GM23338 (cell line): Measurements from ENCODE around the gene PIGC. TPM values are rescaled to one million over a fixed set of nuclear protein-coding genes. Genes with fewer than 3 reads are reported as not detected.
A peak's percentile ranks its signal among the peaks of the same experiment; 100 is the strongest.

ENCODE experiments used
- ATAC-seq: fragments of 200-7000 bp; cut with Tn5 transposase; 3 replicates; pipeline ENCODE4 v1.9.1; 2020
- DNase-seq: peaks from one replicate; pipeline ENCODE4 v3.0.0-alpha.2; 2015; ENCODE audit warnings: low spot score
- H2AFZ ChIP-seq: fragments of 200-600 bp; sonication (generic); 2 replicates; pipeline ENCODE4 v1.8.0; 2016; ENCODE audit warnings: antibody characterized with exemption, mild to moderate bottlenecking, moderate library complexity
- H3F3A ChIP-seq: fragments of 200-600 bp; sonication (generic); replicated peaks from 2 replicates; pipeline ENCODE4 v1.8.0; 2017; ENCODE audit warnings: antibody characterized with exemption, mixed run types, low read depth
- H3K27ac ChIP-seq: fragments of 200-600 bp; sonication (generic); 2 replicates; pipeline ENCODE4 v1.6.1; 2016; ENCODE audit warnings: low read depth
- H3K27me3 ChIP-seq: fragments of 200-600 bp; sonication (generic); 2 replicates; pipeline ENCODE4 v1.8.0; 2016; ENCODE audit warnings: mild to moderate bottlenecking, mixed run types, moderate library complexity; ENCODE audit not compliant: insufficient read depth
- H3K36me3 ChIP-seq: fragments of 200-600 bp; sonication (generic); 2 replicates; pipeline ENCODE4 v1.8.0; 2016; ENCODE audit warnings: mild to moderate bottlenecking; ENCODE audit not compliant: insufficient read depth
- H3K4me1 ChIP-seq: fragments of 200-600 bp; sonication (generic); 2 replicates; pipeline ENCODE4 v1.8.0; 2016; ENCODE audit warnings: mild to moderate bottlenecking, moderate library complexity; ENCODE audit not compliant: insufficient read depth
- H3K4me2 ChIP-seq: fragments of 200-600 bp; sonication (generic); 2 replicates; pipeline ENCODE4 v1.7.1; 2017; ENCODE audit warnings: mixed run types
- H3K4me3 ChIP-seq: fragments of 200-600 bp; sonication (generic); 2 replicates; pipeline ENCODE4 v1.6.1; 2016; ENCODE audit warnings: mixed run types
- H3K79me2 ChIP-seq: fragments of 200-600 bp; sonication (generic); replicated peaks from 2 replicates; pipeline ENCODE4 v1.8.0; 2017; ENCODE audit warnings: mild to moderate bottlenecking; ENCODE audit not compliant: insufficient read depth
- H3K9me2 ChIP-seq: fragments of 200-600 bp; sonication (generic); 2 replicates; pipeline ENCODE4 v1.8.0; 2017; ENCODE audit not compliant: insufficient read depth
- H4K20me1 ChIP-seq: fragments of 200-600 bp; sonication (generic); replicated peaks from 2 replicates; pipeline ENCODE4 v1.8.0; 2017; ENCODE audit warnings: mild to moderate bottlenecking; ENCODE audit not compliant: insufficient read depth
- H3K27ac Mint-ChIP-seq: 2 replicates; pipeline ENCODE4 v1.8.0; 2020; ENCODE audit warnings: inconsistent platforms, mild to moderate bottlenecking, moderate library complexity, mixed read lengths
- H3K27me3 Mint-ChIP-seq: 3 replicates; pipeline ENCODE4 v1.8.0; 2022; ENCODE audit warnings: low read depth, mild to moderate bottlenecking, moderate library complexity, mixed read lengths, inconsistent platforms; ENCODE audit not compliant: insufficient read depth, poor library complexity
- H3K36me3 Mint-ChIP-seq: 3 replicates; pipeline ENCODE4 v1.8.0; 2021; ENCODE audit warnings: low read depth, mild to moderate bottlenecking, inconsistent platforms, moderate library complexity, mixed read lengths
- H3K4me1 Mint-ChIP-seq: 3 replicates; pipeline ENCODE4 v1.8.0; 2020; ENCODE audit warnings: mild to moderate bottlenecking, inconsistent platforms, mixed read lengths
- H3K4me3 Mint-ChIP-seq: 3 replicates; pipeline ENCODE4 v1.8.0; 2021; ENCODE audit warnings: moderate library complexity, mild to moderate bottlenecking, inconsistent platforms, mixed read lengths
- H3K9me3 Mint-ChIP-seq: 3 replicates; pipeline ENCODE4 v1.8.0; 2020; ENCODE audit warnings: moderate library complexity, mild to moderate bottlenecking, inconsistent platforms, mixed read lengths
- CREB1 ChIP-seq: fragments of 250-450 bp; sonication (Bioruptor Pico); IDR thresholded peaks from 2 replicates; pipeline ENCODE4 v1.5.0; 2020; ENCODE audit warnings: low read depth, mild to moderate bottlenecking, moderate library complexity
- NANOG ChIP-seq: IDR thresholded peaks from 2 replicates; pipeline ENCODE4 v1.6.1; 2016; ENCODE audit warnings: antibody characterized with exemption, borderline replicate concordance
- polyA plus RNA-seq: library from polyadenylated mRNA; unstranded; fragments of >200 nt; fragmentation: Nextera tagmentation; extraction: Ambion mirVana; gene quantifications from 2 replicates; pipeline ENCODE4 v1.2.1, GENCODE V29; 2016
- total RNA-seq: library from RNA; depleted of rRNA; stranded (reverse); fragments of >200 nt; shearing (Covaris generic); gene quantifications from 2 replicates; pipeline ENCODE4 v1.2.3, GENCODE V29; 2014
- TF ChIP-seq, protein P1 (sequence below): fragments of 250-450 bp; sonication (Bioruptor Pico); IDR thresholded peaks from 2 replicates; pipeline ENCODE4 v1.5.0; 2020; ENCODE audit warnings: mild to moderate bottlenecking, moderate library complexity

PIGC gene
- total and polyA plus RNA-seq, 2 experiments from 2014 or later, result 22.5 to 28.1 TPM

DNA sequence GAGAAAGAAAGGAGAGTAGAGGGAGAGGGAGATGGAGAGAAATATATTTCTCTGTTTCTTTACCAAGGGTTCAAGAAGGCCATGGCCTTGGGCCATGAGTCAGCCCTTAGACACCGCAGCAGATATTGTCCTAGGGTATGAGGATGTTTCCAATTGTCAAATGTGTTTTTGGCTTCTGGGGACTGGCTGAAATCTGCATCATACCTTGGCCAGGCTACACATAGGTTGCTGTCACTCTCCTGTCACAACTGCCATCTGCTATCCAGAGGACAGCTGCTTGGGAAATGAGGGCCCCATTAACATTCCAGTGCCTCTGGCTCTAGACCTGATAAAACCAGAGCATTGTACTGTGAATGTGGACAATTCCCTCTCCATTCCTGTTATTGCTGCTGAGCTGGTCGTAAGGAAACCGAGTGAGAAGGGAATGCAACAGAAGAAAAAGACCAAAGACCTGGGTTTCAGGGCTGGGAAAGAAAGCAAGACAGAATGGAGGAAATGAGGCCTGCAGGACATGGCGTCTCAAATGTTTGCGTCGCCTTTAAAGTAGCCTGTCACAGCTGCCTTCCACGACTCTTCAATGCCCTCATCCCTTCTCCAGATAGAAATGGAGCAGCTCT is 8.8 kb upstream of the PIGC start (continued):
- TF ChIP-seq, protein P1, sequence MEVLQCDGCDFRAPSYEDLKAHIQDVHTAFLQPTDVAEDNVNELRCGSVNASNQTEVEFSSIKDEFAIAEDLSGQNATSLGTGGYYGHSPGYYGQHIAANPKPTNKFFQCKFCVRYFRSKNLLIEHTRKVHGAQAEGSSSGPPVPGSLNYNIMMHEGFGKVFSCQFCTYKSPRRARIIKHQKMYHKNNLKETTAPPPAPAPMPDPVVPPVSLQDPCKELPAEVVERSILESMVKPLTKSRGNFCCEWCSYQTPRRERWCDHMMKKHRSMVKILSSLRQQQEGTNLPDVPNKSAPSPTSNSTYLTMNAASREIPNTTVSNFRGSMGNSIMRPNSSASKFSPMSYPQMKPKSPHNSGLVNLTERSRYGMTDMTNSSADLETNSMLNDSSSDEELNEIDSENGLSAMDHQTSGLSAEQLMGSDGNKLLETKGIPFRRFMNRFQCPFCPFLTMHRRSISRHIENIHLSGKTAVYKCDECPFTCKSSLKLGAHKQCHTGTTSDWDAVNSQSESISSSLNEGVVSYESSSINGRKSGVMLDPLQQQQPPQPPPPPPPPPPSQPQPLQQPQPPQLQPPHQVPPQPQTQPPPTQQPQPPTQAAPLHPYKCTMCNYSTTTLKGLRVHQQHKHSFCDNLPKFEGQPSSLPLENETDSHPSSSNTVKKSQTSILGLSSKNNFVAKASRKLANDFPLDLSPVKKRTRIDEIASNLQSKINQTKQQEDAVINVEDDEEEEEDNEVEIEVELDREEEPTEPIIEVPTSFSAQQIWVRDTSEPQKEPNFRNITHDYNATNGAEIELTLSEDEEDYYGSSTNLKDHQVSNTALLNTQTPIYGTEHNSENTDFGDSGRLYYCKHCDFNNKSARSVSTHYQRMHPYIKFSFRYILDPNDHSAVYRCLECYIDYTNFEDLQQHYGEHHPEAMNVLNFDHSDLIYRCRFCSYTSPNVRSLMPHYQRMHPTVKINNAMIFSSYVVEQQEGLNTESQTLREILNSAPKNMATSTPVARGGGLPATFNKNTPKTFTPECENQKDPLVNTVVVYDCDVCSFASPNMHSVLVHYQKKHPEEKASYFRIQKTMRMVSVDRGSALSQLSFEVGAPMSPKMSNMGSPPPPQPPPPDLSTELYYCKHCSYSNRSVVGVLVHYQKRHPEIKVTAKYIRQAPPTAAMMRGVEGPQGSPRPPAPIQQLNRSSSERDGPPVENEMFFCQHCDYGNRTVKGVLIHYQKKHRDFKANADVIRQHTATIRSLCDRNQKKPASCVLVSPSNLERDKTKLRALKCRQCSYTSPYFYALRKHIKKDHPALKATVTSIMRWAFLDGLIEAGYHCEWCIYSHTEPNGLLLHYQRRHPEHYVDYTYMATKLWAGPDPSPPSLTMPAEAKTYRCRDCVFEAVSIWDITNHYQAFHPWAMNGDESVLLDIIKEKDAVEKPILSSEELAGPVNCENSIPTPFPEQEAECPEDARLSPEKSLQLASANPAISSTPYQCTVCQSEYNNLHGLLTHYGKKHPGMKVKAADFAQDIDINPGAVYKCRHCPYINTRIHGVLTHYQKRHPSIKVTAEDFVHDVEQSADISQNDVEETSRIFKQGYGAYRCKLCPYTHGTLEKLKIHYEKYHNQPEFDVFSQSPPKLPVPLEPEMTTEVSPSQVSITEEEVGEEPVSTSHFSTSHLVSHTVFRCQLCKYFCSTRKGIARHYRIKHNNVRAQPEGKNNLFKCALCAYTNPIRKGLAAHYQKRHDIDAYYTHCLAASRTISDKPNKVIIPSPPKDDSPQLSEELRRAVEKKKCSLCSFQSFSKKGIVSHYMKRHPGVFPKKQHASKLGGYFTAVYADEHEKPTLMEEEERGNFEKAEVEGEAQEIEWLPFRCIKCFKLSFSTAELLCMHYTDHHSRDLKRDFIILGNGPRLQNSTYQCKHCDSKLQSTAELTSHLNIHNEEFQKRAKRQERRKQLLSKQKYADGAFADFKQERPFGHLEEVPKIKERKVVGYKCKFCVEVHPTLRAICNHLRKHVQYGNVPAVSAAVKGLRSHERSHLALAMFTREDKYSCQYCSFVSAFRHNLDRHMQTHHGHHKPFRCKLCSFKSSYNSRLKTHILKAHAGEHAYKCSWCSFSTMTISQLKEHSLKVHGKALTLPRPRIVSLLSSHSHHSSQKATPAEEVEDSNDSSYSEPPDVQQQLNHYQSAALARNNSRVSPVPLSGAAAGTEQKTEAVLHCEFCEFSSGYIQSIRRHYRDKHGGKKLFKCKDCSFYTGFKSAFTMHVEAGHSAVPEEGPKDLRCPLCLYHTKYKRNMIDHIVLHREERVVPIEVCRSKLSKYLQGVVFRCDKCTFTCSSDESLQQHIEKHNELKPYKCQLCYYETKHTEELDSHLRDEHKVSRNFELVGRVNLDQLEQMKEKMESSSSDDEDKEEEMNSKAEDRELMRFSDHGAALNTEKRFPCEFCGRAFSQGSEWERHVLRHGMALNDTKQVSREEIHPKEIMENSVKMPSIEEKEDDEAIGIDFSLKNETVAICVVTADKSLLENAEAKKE (CRISPR knock-in tag), result no peak
- no peak for TF ChIP-seq NANOG

DNA sequence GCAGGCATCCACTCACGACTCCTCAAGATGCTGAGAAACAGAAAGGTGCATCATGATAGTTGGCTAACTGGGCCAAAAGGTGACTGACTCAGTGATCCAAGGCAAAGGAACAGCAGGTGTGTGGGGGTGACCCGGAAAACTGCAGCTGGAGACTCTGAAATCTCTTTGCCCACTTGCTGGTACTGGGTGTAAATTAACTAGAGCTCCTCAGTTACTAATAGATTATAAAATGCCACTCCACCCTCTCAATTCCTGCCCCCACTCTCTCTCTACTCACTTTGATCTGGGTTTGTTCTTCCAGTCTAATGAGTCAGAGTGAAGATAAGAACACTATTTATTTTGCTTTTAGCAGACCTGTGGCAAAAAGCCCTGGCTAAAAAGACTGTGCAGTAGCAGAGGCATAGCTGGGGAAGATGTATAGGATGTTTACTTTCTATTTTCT is 7.2 kb upstream of the PIGC start:
- H3K4me1 ChIP-seq, result no peaks in the 10 kb centered on the region; the same call in 1 of the 2 replicates
- H4K20me1 ChIP-seq, result no peaks in the 10 kb centered on the region
- Mint-ChIP-seq H3K4me3 (no peak overlapping the region), H3K9me3 (no peaks in the 10 kb centered on the region), H3K4me1 (0 out of 3 replicates have a peak, but pooled peaks cover 2% of the 10 kb centered on the region), H3K27ac (no peak overlapping the region), H3K27me3 (peaks cover 7% of the 10 kb centered on the region), H3K36me3 (no peaks in the 10 kb centered on the region; the same call in 2 of the 3 replicates)
- H3F3A ChIP-seq, result no peaks in the 10 kb centered on the region
- no peaks in the 10 kb centered on the region for H3K36me3 ChIP-seq
- no peaks in the 10 kb centered on the region for H3K79me2 ChIP-seq
- ATAC-seq (no peak), DNase-seq (no peak)
- H3K9me2 ChIP-seq, result peaks cover 11% of the 10 kb centered on the region; the same call in 1 of the 2 replicates
- no peak overlapping the region for H3K4me3 ChIP-seq
- H3K27ac ChIP-seq, result no peak overlapping the region
- TF ChIP-seq CREB1, result no peak
- TF ChIP-seq, protein P1 (CRISPR knock-in tag), result no peak
- H2AFZ ChIP-seq, result peak overlapping the region; percentile 97; the same call in 1 of the 2 replicates
- H3K4me2 ChIP-seq, result no peak overlapping the region
- H3K27me3 ChIP-seq, result no peaks in the 10 kb centered on the region
